NK-92 (cell line): ENCODE measurements around the gene SIGLEC8.
"Not testable (repeated sequence)": the region's sequence is repeated elsewhere in the genome, so short reads cannot be mapped to it uniquely, and the experiment has no call there.

Experiments
- DNase-seq: peaks from one replicate; lab custom pipeline; 2025; ENCODE audit not compliant: unreplicated experiment; lab: John Stamatoyannopoulos, UW

SIGLEC8 gene

GRCh38 chr19:51458051-51458645, at the start of gene SIGLEC8:
Gene SIGLEC8, minus strand, starts transcription at chr19:51458454. Its CDS starts 67 bp downstream, at chr19:51458387.
- no peak for DNase-seq

- DNase-seq = no peak
These were observed 49.4 kb upstream of the SIGLEC8 start for GRCh38 chr19:51507640-51508058.

- DNase-seq = no peak
These were observed 48.9 kb upstream of the SIGLEC8 start for GRCh38 chr19:51507192-51507591.

GRCh38 chr19:51505904-51506303, 47.6 kb upstream of the SIGLEC8 start:
- DNase-seq = no peak

GRCh38 chr19:51503896-51504295, 45.6 kb upstream of the SIGLEC8 start:
- no peak for DNase-seq

- DNase-seq = no peak
These were observed 45.1 kb upstream of the SIGLEC8 start for GRCh38 chr19:51503286-51503817.

GRCh38 chr19:51501594-51502263, 43.5 kb upstream of the SIGLEC8 start, which contains the start of gene SIGLEC12:
Gene SIGLEC12, minus strand, starts transcription at chr19:51501800. Its CDS starts 67 bp downstream, at chr19:51501733.
- DNase-seq = no peak

- not testable (repeated sequence) for DNase-seq
These were observed 42.7 kb upstream of the SIGLEC8 start for GRCh38 chr19:51500931-51501330.

- no peak for DNase-seq
These were observed 39.4 kb upstream of the SIGLEC8 start for GRCh38 chr19:51497666-51498065.

GRCh38 chr19:51493776-51494175, 35.5 kb upstream of the SIGLEC8 start:
- DNase-seq = no peak

GRCh38 chr19:51491586-51491985, 33.3 kb upstream of the SIGLEC8 start:
- DNase-seq = no peak

GRCh38 chr19:51490676-51491075, 32.4 kb upstream of the SIGLEC8 start:
- DNase-seq = no peak

GRCh38 chr19:51489113-51489512, 30.9 kb upstream of the SIGLEC8 start:
- no peak for DNase-seq

GRCh38 chr19:51488491-51488890, 30.2 kb upstream of the SIGLEC8 start:
- no peak for DNase-seq

GRCh38 chr19:51485960-51486660, 27.9 kb upstream of the SIGLEC8 start:
- DNase-seq = no peak

GRCh38 chr19:51480590-51480989, 22.3 kb upstream of the SIGLEC8 start:
- no peak for DNase-seq

- DNase-seq = no peak
These were observed 21.5 kb upstream of the SIGLEC8 start for GRCh38 chr19:51479531-51480331.

GRCh38 chr19:51478381-51479234, 20.4 kb upstream of the SIGLEC8 start, which contains the start of gene CEACAM18:
Gene CEACAM18, plus strand, starts transcription at chr19:51478539.
- DNase-seq = no peak

- no peak for DNase-seq
These were observed 19.1 kb upstream of the SIGLEC8 start for GRCh38 chr19:51477344-51477743.

- DNase-seq = no peak
These were observed 17.9 kb upstream of the SIGLEC8 start for GRCh38 chr19:51476164-51476563.
